Measurements from ENCODE around the gene ICAM5. TPM values are rescaled to one million over a fixed set of nuclear protein-coding genes. Genes with fewer than 3 reads are reported as not detected.
A peak's percentile ranks its signal among the peaks of the same experiment; 100 is the strongest.

ICAM5 gene
- total and polyA plus RNA-seq, 9 of the 15 experiments (the other 6 are each of a cell fraction or from before 2014, with no cell fraction given), result 0.10 to 114 (median 13.7) TPM

DNA sequence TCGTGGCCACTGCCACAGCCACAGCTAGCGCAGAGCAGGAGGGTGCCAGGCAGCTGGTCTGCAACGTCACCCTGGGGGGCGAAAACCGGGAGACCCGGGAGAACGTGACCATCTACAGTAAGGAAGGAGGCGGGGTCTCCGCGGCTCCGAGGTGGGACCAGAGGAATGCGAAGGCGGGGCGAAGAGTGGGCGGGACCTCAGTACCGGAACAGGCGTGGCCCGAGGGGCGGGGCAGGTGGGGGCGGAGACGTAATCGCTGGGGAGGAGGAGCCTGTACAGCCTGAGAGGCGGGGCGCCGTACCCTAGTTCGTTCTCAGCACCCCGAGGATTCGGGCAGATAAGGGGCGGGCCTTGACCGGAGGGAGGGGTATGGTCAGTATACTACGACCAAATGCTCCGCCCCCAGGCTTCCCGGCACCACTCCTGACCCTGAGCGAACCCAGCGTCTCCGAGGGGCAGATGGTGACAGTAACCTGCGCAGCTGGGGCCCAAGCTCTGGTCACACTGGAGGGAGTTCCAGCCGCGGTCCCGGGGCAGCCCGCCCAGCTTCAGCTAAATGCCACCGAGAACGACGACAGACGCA lies 2.5 kb downstream of the ICAM5 start (continued):
- TF ChIP-seq TOE1 (IDR thresholded peaks at IDR 0.05; ENCODE audit: borderline replicate concordance), result no peak
- TF ChIP-seq TOE1 (CRISPR knock-in tag; IDR thresholded peaks at IDR 0.05; ENCODE audit: borderline replicate concordance, low read depth), result no peak
- no peak for TF ChIP-seq ZNF140 (CRISPR knock-in tag; IDR thresholded peaks at IDR 0.05)
- TF ChIP-seq ZNF134 (CRISPR knock-in tag; conservative IDR thresholded peaks at IDR 0.05), result no peak
- no peak for TF ChIP-seq NR3C1 (CRISPR knock-in tag; IDR thresholded peaks at IDR 0.05)
- peak; percentile 78 for TF ChIP-seq ERF (CRISPR knock-in tag; IDR thresholded peaks at IDR 0.05)
- TF ChIP-seq, protein P1, sequence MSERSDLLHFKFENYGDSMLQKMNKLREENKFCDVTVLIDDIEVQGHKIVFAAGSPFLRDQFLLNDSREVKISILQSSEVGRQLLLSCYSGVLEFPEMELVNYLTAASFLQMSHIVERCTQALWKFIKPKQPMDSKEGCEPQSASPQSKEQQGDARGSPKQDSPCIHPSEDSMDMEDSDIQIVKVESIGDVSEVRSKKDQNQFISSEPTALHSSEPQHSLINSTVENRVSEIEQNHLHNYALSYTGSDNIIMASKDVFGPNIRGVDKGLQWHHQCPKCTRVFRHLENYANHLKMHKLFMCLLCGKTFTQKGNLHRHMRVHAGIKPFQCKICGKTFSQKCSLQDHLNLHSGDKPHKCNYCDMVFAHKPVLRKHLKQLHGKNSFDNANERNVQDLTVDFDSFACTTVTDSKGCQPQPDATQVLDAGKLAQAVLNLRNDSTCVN (CRISPR knock-in tag; IDR thresholded peaks at IDR 0.05), result no peak
- no peak for TF ChIP-seq ZNF146 (CRISPR knock-in tag; IDR thresholded peaks at IDR 0.05; ENCODE audit: unreplicated experiment)
- no peak for TF ChIP-seq POLR2AphosphoS2 (IDR thresholded peaks at IDR 0.05; ENCODE audit: low read length)
- no peak for TF ChIP-seq ZNF175 (CRISPR knock-in tag; IDR thresholded peaks at IDR 0.05; ENCODE audit: low read depth)
- TF ChIP-seq ZBTB17 (CRISPR knock-in tag; IDR thresholded peaks at IDR 0.05), result peak; percentile 28; the same call in 1 of the 2 replicates
- TF ChIP-seq SETDB1 (IDR thresholded peaks at IDR 0.05; ENCODE audit: low read length), result no peak
- no peak for TF ChIP-seq SMC3 (conservative IDR thresholded peaks at IDR 0.05; ENCODE audit: insufficient read depth, low read depth, low read length)
- TF ChIP-seq, protein P2, sequence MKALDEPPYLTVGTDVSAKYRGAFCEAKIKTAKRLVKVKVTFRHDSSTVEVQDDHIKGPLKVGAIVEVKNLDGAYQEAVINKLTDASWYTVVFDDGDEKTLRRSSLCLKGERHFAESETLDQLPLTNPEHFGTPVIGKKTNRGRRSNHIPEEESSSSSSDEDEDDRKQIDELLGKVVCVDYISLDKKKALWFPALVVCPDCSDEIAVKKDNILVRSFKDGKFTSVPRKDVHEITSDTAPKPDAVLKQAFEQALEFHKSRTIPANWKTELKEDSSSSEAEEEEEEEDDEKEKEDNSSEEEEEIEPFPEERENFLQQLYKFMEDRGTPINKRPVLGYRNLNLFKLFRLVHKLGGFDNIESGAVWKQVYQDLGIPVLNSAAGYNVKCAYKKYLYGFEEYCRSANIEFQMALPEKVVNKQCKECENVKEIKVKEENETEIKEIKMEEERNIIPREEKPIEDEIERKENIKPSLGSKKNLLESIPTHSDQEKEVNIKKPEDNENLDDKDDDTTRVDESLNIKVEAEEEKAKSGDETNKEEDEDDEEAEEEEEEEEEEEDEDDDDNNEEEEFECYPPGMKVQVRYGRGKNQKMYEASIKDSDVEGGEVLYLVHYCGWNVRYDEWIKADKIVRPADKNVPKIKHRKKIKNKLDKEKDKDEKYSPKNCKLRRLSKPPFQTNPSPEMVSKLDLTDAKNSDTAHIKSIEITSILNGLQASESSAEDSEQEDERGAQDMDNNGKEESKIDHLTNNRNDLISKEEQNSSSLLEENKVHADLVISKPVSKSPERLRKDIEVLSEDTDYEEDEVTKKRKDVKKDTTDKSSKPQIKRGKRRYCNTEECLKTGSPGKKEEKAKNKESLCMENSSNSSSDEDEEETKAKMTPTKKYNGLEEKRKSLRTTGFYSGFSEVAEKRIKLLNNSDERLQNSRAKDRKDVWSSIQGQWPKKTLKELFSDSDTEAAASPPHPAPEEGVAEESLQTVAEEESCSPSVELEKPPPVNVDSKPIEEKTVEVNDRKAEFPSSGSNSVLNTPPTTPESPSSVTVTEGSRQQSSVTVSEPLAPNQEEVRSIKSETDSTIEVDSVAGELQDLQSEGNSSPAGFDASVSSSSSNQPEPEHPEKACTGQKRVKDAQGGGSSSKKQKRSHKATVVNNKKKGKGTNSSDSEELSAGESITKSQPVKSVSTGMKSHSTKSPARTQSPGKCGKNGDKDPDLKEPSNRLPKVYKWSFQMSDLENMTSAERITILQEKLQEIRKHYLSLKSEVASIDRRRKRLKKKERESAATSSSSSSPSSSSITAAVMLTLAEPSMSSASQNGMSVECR (CRISPR knock-in tag; IDR thresholded peaks at IDR 0.05), result no peak
- no peak for TF ChIP-seq DACH1 (IDR thresholded peaks at IDR 0.05; ENCODE audit: partially characterized antibody)
- no peak for TF ChIP-seq ETV6 (IDR thresholded peaks at IDR 0.05; ENCODE audit: borderline replicate concordance in 1 of 2, low read depth in 2 of 2, low read length in 1 of 2)
- TF ChIP-seq ETV6 (CRISPR knock-in tag; IDR thresholded peaks at IDR 0.05; ENCODE audit: borderline replicate concordance), result no peak
- TF ChIP-seq, protein P3, sequence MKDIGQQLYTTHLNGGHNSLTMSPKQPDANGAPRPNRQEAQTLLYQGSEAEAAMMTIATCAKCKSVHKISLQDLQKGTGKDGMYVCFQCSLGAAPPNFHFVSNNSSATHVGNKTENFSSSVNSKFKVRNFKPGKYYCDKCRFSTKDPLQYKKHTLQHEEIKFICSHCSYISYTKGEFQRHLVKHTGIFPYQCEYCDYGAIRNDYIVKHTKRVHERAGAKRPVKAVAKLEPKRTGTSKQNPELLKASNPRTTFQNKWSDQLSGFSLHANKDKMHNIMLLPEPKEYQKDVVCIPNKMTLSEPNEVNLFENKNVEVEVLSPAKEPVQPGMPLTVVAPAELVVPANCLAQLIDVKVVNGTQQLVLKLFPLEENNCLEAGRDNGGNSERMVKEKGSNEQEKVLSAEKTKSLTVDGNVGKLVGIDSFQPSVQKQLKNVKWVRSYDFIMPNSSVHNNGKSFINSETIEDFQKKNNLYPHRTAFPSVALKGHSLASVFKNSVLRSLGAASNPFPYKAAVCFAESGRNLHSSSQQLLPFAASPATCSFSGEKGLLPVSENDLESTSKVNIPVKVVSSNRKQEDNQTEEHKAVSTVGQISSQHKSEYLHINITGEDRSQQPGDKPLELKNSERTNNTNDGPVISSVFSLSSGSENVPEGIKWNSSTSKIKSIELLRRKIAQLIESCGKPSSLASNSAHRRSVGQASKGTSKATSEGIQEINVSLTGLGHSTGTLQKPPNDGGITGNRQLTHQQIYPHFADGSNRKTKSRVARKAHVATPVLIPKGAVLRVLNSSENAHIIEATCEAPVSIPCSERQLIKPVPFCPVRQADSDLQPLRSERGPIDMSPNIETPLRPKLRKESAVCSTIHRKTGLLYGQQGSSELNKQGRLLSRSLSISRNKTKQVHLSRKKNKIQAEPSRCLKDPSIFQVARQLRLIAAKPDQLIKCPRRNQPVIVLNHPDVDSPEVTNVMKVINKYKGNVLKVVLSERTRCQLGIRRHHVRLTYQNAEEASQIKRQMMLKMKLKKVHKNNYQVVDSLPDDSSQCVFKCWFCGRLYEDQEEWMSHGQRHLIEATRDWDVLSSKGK (CRISPR knock-in tag; IDR thresholded peaks at IDR 0.05), result no peak
- no peak for TF ChIP-seq ZNF311 (CRISPR knock-in tag; IDR thresholded peaks at IDR 0.05)
- no peak for TF ChIP-seq ZNF384 (IDR thresholded peaks at IDR 0.05; ENCODE audit: low read depth, low read length)
- TF ChIP-seq ZNF76 (CRISPR knock-in tag; IDR thresholded peaks at IDR 0.05; ENCODE audit: borderline replicate concordance), result no peak

Data from K562 (cell line).